HG02938 (cell line): ENCODE measurements around the gene TMEM198.

Experiments
- ATAC-seq: cut with Tn5 transposase; IDR thresholded peaks from one replicate; pipeline ENCODE4 v1.9.1; 2021; ENCODE audit warnings: mild to moderate bottlenecking, moderate library complexity; ENCODE audit not compliant: unreplicated experiment

Gene TMEM198, protein sequence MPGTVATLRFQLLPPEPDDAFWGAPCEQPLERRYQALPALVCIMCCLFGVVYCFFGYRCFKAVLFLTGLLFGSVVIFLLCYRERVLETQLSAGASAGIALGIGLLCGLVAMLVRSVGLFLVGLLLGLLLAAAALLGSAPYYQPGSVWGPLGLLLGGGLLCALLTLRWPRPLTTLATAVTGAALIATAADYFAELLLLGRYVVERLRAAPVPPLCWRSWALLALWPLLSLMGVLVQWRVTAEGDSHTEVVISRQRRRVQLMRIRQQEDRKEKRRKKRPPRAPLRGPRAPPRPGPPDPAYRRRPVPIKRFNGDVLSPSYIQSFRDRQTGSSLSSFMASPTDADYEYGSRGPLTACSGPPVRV

GRCh38 chr2:219543596-219544358 is at the start of gene TMEM198, which contains the start of gene CHPF:
TSS of gene TMEM198 (plus strand) at chr2:219544028. CDS start at chr2:219544728, 700 bp downstream.
TSS of gene CHPF (minus strand) at chr2:219543809. CDS start at chr2:219543538, 271 bp downstream.
- peak; percentile 73 for ATAC-seq

DNA sequence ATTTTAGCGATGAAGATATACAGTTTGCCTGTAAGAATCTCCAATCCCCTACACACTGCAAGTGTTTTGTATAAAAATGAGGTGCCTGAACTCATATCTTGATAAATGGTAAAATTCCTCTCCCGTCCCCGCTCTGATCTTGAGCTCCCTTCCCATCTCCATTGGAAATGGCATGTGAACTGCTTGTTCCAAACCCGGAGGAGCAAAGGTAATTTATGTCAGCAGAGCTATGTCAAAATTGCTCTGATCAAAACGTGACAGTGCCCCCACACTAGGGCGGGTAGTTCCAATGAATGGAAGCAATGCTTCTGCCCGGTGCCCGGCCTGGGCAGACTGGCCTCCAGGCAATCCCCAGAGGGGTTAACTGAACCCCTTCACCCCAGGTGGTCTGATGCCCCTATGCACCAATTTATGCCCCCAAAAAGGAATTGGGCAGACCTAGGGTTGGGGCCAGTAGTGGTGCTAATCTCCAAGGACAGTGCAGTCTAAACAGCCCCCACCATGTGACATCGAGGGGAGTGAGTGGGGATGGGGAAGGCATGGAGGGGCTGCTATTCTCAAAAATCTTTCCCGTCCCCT is 48.8 kb upstream of the TMEM198 start:
- ATAC-seq: no peak

DNA sequence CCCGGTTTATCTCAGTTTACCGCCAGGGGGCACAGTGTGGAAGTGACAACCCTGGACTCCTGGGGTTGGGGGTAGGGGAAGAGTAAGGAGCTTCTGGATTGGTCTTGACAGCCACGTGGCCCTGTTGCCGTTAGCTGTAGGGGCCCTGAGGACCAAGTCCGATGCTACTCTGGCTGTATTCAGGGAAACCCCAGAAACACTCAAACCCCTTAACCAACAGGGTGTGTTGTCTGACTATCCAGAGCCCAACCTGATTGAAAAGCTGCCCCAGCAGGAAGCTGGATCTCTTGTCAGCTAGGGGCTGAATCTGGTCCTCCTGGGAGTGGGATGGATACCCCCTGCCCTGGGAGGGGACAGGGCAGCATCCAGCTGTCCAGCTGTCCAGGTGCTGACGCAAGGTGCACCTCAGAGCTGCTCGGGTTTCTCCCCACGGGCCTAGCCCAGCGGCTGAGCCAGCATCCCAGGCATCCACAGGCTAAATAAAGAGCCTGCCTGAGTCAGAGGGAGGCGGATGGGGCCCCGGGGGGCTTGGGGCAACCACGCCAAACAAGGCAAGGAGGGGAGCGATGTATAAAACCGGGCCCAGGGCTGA is 48.2 kb upstream of the TMEM198 start:
- ATAC-seq: no peak

DNA sequence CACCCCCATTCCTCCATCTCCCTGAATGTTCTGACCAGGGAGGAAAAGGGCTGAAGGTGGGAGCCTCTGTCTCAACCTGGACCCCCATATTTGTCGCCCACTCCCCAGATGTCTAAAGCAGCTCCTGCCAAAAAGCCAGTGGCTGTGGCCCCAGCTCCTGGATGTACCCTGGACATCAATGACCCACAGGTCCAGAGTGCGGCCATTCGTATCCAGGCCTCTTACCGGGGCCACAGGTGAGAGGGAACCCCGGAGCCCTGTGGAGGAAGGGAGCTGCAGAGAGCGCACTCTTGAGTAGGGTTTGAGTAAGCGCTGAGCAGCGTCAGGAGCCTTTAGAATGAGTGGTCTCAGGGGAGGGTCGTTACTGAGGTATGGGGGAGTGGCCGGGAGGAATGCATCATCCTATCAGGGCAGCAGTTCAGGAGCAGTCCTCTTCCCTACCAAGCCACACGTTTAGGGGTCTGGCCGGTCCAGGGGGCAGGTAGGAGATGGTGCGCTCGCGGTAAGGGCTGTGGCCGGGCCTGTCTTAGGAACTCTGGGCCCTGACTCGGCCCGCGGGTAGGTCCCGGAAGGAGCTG is 47.5 kb upstream of the TMEM198 start:
- no peak for ATAC-seq

GRCh38 chr2:219496825-219497494 is 46.9 kb upstream of the TMEM198 start:
- ATAC-seq: no peak

DNA sequence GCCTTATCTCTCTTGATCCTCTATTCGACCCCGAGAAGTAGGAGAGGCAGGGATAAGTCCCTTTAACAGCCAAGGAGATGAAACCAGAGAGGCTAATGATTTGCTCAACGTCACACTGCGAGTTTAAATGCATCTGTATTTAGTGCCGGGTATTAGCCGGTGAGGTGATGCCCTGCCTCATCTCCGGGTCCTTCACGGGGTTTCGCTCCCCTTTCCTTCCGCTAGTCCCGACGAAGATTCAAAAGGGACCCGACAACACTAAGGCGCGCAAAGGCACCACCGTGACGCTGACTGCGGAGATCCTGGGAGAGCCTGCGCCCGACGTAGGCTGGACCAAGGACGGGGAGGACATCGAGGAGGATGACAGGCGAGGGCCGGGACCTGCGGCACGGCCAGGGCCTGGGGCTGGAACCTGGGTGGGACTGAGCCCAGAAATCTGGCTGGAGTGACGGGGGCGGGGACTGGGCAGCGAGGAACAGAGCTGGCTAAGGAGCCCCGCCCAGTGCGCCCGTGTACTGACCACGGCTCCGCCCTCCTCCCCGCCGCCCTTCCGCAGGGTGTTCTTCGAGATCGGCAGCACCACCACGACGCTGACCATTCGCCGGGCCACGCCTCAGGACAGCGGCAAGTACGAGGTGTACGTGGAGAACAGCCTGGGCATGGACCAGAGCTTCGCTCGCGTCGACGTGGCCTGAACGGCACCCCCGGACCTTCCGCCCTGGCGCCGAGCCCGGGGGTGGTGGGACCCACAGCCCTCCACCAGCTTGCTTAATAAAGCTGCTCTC is 46.1 kb upstream of the TMEM198 start:
- peak; percentile 2 for ATAC-seq

DNA sequence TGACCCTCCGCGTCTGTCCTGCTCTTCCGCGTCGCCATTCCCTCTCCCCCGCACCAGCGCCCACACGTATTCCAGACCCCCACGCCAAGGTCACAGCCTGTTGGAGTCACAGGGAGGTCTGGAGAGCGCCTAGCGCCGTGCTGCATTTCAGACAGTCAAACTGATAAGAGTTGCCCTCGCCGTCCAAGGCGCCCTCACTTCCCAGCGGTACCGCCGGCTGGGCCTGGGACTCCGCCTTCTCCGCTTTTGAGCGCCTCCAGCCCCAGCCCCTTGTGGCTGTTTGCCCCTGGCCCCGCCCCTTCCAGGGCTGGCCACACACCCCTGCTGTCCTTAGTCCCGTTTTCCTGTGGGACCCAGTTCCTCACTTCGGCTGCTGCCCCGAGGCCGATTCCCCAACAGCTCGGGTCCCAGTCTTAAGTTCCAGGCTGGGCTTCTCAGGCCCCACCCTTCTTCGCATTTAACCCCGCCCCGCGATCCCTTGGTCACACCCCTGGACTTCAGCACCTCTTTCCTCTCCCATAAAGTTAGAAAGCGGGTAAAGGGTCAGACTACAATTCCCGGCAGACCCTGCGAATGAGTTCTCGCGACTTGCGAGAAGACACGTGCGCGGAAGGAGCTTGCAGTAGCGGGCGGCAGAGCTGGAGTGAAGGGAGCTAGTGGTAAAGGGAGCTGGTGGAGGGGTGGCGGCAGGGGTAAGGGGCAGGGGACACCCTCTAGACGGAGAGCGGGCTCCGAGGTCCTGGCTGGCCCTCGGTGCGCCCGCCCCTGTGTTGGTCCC is 45.4 kb upstream of the TMEM198 start, which contains the start of gene GMPPA:
Gene GMPPA (plus strand): TSS at position 612 of the 778 bp plus-strand sequence. CDS start 1,085 bp downstream, outside the sequence.
- ATAC-seq: peak; percentile 98

GRCh38 chr2:219499058-219499307 is 44.8 kb upstream of the TMEM198 start:
- no peak for ATAC-seq

DNA sequence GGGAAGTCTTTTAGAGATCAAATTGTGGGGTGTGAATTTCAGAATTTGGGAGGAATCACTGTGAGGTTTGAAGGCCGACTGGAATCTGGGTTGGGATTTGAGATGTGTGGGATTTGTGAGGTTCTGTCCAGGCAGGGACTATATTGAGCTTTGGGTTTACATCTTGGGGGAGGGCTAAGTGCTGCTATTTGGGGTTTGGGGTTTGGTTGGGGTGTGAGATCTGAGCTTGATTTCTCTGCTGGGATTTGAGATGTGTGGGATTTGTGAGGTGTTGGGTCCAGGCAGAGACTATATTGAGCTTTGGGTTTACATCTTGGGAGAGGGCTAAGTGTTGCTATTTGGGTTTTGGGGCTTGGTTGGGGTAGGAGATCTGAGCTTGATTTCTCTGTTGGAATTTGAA is 44.3 kb upstream of the TMEM198 start:
- no peak for ATAC-seq

- no peak for ATAC-seq
Observed at GRCh38 chr2:219500135-219500534, 43.7 kb upstream of the TMEM198 start.

- ATAC-seq: no peak
Observed at GRCh38 chr2:219501849-219502248, 42.0 kb upstream of the TMEM198 start.

DNA sequence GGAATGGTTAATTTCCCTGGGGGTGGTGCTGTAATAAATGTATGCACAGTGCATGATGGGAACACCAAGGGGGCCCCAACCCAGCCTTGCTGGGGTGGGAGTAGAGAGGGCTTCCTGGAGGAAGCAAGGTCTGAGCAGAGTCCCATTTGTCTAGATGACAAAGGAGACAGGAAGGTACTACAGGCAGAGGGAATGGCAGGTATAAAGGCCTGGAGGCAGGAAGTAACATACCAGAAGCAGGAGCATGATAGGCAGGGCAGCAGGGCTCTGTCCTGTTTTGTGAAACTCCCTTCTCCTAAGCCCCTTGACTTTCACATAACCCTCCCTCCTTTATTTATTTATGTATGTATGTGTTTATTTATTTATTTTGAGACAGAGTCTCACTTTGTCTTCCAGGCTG is 41.2 kb upstream of the TMEM198 start:
- no peak for ATAC-seq

DNA sequence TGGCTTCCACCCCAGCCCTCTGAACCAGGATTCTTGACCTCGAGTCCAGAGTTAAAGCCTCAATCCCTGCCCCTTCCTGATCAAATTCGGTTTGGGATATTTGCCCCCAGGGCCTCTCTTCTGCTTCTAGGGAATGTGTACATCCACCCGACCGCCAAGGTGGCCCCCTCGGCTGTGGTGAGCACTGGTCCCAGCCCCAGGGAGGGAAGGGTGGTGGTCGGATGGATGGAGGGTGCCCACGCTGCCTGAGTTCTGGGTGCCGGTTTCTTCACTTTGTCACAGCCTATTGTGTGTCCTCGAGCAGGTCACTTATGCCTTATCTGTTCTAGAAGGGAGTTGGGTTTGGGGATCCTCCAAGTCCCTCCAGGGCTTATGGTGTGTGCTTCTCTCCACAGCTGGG is 38.2 kb upstream of the TMEM198 start:
- ATAC-seq: no peak

DNA sequence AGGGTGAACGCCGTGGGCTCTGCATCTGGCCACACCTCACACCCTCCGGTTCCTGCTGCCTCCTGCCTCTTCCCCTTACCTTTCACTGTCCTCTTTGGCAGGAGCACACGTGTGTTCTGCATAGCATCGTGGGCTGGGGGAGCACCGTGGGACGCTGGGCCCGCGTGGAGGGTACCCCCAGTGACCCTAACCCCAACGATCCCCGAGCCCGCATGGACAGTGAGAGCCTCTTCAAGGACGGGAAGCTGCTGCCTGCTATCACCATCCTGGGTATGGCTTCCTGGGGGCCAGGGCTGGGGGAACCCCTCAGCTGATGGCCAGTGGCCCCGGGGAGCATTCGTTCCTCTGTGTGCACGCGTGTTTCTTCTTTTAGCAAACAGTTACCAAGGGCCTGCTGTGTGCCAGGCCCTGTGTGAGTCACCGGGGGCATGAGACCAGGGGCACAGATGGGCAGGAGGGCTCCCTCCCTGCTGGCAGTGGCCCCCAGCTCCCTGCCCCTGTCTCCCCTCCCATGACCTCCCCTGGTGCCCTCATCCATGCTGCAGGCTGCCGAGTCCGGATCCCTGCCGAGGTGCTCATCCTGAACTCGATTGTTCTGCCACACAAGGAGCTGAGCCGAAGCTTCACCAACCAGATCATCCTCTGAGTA is 37.6 kb upstream of the TMEM198 start:
- ATAC-seq: no peak

GRCh38 chr2:219506802-219507526 is 36.9 kb upstream of the TMEM198 start:
- ATAC-seq: no peak

DNA sequence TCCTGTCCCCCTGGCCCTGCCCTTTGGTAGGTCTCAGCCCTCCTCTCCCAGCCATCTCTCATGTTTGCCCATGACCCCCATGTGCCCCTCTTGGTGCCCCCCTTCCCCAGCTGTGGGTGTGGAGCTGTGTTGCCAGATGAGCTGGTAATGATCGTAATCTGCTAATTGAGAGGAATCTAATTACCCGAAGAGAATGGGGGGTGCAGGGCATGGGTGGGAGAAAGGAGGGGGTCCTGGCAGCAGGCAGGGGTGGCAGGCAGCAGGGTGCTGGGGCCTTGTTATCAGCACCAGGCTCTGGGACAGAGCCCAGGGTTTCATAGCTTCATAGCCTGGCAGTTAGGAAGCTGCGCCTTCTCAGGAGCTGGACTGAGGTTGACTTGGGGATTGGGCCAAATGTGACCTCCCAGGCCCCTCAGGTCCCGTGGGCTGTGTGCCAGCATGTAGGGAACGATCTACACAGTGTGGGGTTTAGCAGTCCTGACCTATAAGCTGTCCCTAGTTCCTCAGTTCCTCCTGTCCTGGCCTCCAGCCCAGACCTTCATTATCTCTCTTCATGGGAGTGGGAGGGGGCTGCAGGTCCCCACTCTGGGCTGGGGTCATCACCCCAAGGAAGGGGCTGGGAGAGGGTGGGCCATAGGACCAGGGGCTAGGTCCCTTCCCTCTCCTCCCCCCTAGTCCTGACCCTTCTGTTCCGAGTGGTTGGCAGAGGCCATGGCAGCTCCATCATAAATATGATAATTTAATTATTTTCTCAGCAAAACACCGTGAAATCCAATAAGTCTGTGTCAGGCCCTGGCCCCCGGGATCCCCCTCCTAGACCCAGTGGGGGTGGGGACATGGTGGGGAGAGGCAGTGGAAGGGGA is 36.0 kb upstream of the TMEM198 start:
- no peak for ATAC-seq

DNA sequence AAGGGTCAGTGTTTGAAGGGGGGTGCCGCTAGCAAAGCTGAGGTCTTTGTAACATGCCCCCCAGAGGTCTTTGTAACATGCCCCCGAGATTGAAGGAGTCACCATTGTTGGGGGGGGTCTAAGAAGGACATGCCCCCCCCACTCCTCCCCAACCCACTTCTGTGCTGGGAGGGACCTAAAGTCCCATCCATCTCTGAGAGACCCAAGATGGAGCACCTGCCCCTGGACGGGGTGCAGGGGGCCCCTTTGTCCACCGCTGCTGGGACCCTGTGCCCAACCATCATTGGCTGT is 35.4 kb upstream of the TMEM198 start:
- ATAC-seq: no peak
